Measurements from ENCODE around the gene NME3. TPM values are rescaled to one million over a fixed set of nuclear protein-coding genes. Genes with fewer than 3 reads are reported as not detected.

The NME3 gene
- total RNA-seq, 1 experiment from 2014 or later, result 49.0 TPM

- TF ChIP-seq CTCF (conservative IDR thresholded peaks at IDR 0.05) (no peak), EZH2 (IDR thresholded peaks at IDR 0.05; ENCODE audit: low read depth) (no peak)
- H4K20me1 ChIP-seq (ENCODE audit: insufficient read depth), result peaks cover 48% of the 10 kb centered on the region
- H3K79me2 ChIP-seq (ENCODE audit: low read depth), result peaks cover 55% of the 10 kb centered on the region
- H3K4me3 ChIP-seq, result peak overlapping the region; percentile 93
- H3K36me3 ChIP-seq (ENCODE audit: low read depth), result 0 out of 2 replicates have a peak, but pooled peaks cover 8% of the 10 kb centered on the region
- H3K9me2 ChIP-seq (ENCODE audit: insufficient read depth), result no peaks in the 10 kb centered on the region
- H3K4me1 ChIP-seq (replicated peaks; ENCODE audit: insufficient read depth), result peaks cover 15% of the 10 kb centered on the region
- BruUV-seq (replicated peaks), result no TSS peak
- peak overlapping the region; percentile 91 for H3K4me2 ChIP-seq
- peak; percentile 55 to 65 for DNase-seq
- CTCF ChIA-PET, result interaction anchor here (1.3 to 1.6 kb wide), 2 partner anchors 8 to 76 kb away, joined by 6 to 9 read pairs; partner anchors contain the start of gene MAPK8IP3
- intact Hi-C loops (cut with micrococcal nuclease; ENCODE audit: unreplicated experiment), result loop anchor here (5.0 kb wide), 2 partner anchors 160 to 370 kb away; partner anchors contain the start of gene MSRB1
- peak overlapping the region; percentile 22; the same call in 1 of the 2 replicates for H2AFZ ChIP-seq
- peaks cover 26% of the 10 kb centered on the region for H3F3A ChIP-seq (ENCODE audit: insufficient read depth, low read depth)
- H3K9me3 ChIP-seq (ENCODE audit: insufficient read depth, low read depth), result no peaks in the 10 kb centered on the region
- POLR2A ChIA-PET (ENCODE audit: unreplicated experiment), result interaction anchor here (0.5 to 1.1 kb wide), 6 partner anchors 8 to 485 kb away, joined by 3 to 11 read pairs (median 8); partner anchors contain the start of gene MAPK8IP3
- H3K27me3 ChIP-seq (ENCODE audit: insufficient read depth, low read depth), result no peaks in the 10 kb centered on the region
- H3K27ac ChIP-seq, result peak overlapping the region; percentile 50; the same call in 1 of the 2 replicates
Observed at GRCh38 chr16:1781758-1782407, 10.5 kb upstream of the NME3 start.

GRCh38 chr16:1781254-1781653 lies 9.9 kb upstream of the NME3 start:
- DNase-seq, result no peak
- peaks cover 29% of the 10 kb centered on the region for H3F3A ChIP-seq (ENCODE audit: insufficient read depth, low read depth)
- H3K27ac ChIP-seq, result peak overlapping the region; percentile 50; the same call in 1 of the 2 replicates
- H3K79me2 ChIP-seq (ENCODE audit: low read depth), result peaks cover 51% of the 10 kb centered on the region
- intact Hi-C loops (cut with micrococcal nuclease; ENCODE audit: unreplicated experiment), result loop anchor here (5.0 kb wide), 2 partner anchors 161 to 371 kb away; partner anchors contain the start of gene MSRB1
- no peaks in the 10 kb centered on the region for H3K9me3 ChIP-seq (ENCODE audit: insufficient read depth, low read depth)
- H3K27me3 ChIP-seq (ENCODE audit: insufficient read depth, low read depth), result no peaks in the 10 kb centered on the region
- no peak for TF ChIP-seq EZH2 (IDR thresholded peaks at IDR 0.05; ENCODE audit: low read depth)
- no peak for TF ChIP-seq CTCF (conservative IDR thresholded peaks at IDR 0.05)
- peaks cover 15% of the 10 kb centered on the region for H3K4me1 ChIP-seq (replicated peaks; ENCODE audit: insufficient read depth)
- H3K36me3 ChIP-seq (ENCODE audit: low read depth), result 0 out of 2 replicates have a peak, but pooled peaks cover 8% of the 10 kb centered on the region
- ChIA-PET POLR2A (ENCODE audit: unreplicated experiment) (interaction anchor here (0.6 to 0.7 kb wide), 2 partner anchors 60 to 415 kb away, joined by 4 to 5 read pairs; no protein-coding TSS in a partner anchor), CTCF (no interaction called here)
- peaks cover 47% of the 10 kb centered on the region for H4K20me1 ChIP-seq (ENCODE audit: insufficient read depth)
- no peak overlapping the region for H2AFZ ChIP-seq
- no TSS peak for BruUV-seq (replicated peaks)
- peak overlapping the region; percentile 91 for H3K4me2 ChIP-seq
- no peaks in the 10 kb centered on the region for H3K9me2 ChIP-seq (ENCODE audit: insufficient read depth)
- H3K4me3 ChIP-seq, result peak overlapping the region; percentile 93

GRCh38 chr16:1780677-1781072 lies 9.3 kb upstream of the NME3 start:
- no peak for TF ChIP-seq CTCF (conservative IDR thresholded peaks at IDR 0.05)
- no peak for TF ChIP-seq EZH2 (IDR thresholded peaks at IDR 0.05; ENCODE audit: low read depth)
- Histone ChIP-seq H3K4me1 (replicated peaks; ENCODE audit: insufficient read depth) (peaks cover 15% of the 10 kb centered on the region), H2AFZ (no peak overlapping the region), H3K27ac (no peak overlapping the region), H3K4me2 (peak overlapping the region; percentile 91), H3K9me3 (ENCODE audit: insufficient read depth, low read depth) (no peaks in the 10 kb centered on the region), H4K20me1 (ENCODE audit: insufficient read depth) (peaks cover 43% of the 10 kb centered on the region), H3K4me3 (peak overlapping the region; percentile 93; the same call in 1 of the 2 replicates), H3K79me2 (ENCODE audit: low read depth) (peaks cover 48% of the 10 kb centered on the region), H3K9me2 (ENCODE audit: insufficient read depth) (no peaks in the 10 kb centered on the region), H3K27me3 (ENCODE audit: insufficient read depth, low read depth) (no peaks in the 10 kb centered on the region), H3F3A (ENCODE audit: insufficient read depth, low read depth) (peaks cover 29% of the 10 kb centered on the region), H3K36me3 (ENCODE audit: low read depth) (0 out of 2 replicates have a peak, but pooled peaks cover 8% of the 10 kb centered on the region)
- intact Hi-C loops (cut with micrococcal nuclease; ENCODE audit: unreplicated experiment), result loop anchor here (5.0 kb wide), 2 partner anchors 162 to 372 kb away; partner anchors contain the start of gene MSRB1
- DNase-seq, result no peak
- POLR2A ChIA-PET (ENCODE audit: unreplicated experiment), result interaction anchor here (0.6 kb wide), 1 partner anchor 61 kb away, joined by 5 read pairs; no protein-coding TSS in a partner anchor
- TSS peak; percentile 34 for BruUV-seq (replicated peaks)
- CTCF ChIA-PET, result interaction anchor here (0.6 kb wide), 1 partner anchor 103 kb away, joined by 4 read pairs; the partner anchor contains the start of gene JPT2
